ENCODE results near the gene KIAA0232.
"Not testable (repeated sequence)": the region's sequence is repeated elsewhere in the genome, so short reads cannot be mapped to it uniquely, and the experiment has no call there.

Gene KIAA0232

DNA sequence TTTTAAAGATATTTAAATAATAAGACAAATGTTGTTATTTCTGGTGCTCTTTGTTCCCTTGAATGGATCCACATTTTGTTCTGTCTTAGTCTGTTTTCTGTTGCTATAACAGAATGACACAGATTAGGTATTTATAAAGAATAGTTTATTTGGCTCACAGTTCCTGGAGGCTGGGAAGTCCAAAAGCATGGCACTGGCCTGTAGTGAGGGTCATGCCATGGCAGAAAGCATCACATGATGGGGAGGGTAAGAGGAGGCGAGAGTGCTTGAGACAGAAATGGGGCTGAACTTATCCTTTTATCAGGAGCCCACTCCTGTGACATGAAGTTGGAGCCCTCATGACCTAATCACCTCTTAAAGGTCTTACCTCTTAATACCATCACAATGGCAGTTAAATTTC is 38.2 kb downstream of the KIAA0232 start:
- H3K4me3 ChIP-seq, result no peak overlapping the region
- H3K36me3 ChIP-seq (ENCODE audit: insufficient read depth, low read length), result peaks cover 14% of the 10 kb centered on the region; the same call in 1 of the 2 replicates
- no peak overlapping the region for H3K27ac ChIP-seq
- no peak overlapping the region for H3K9ac ChIP-seq (ENCODE audit: insufficient read length)
- DNase-seq (ENCODE audit: low read depth, low spot score), result no peak
- H3K9me3 ChIP-seq (ENCODE audit: low read depth, low read length), result no peaks in the 10 kb centered on the region
- TF ChIP-seq EZH2 (IDR thresholded peaks at IDR 0.05) (no peak), POLR2AphosphoS5 (IDR thresholded peaks at IDR 0.05; ENCODE audit: borderline replicate concordance, low read depth, low read length) (no peak), FOXP2 (optimal IDR thresholded peaks at IDR 0.05; ENCODE audit: control extremely low read depth, extremely low read length, insufficient read depth) (no peak)

DNA sequence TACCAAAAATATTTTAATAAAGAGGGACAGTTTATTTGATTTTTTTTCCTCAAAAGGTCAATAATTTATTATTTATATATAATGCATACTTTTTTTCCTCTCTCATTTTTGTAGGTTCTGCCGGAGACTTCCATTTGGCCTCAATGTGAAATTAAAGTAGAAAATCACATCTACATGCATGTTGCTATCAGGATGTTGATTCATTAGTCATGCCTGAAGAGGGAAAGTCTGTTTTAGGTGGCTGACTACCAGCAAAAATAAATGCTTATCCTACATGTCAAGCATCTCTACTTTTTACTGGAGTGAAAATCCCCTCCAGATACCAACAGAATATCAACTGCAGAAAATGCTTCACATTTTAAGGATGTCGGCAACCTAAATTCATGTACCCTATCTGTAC is 41.5 kb downstream of the KIAA0232 start:
- Histone ChIP-seq H3K36me3 (ENCODE audit: insufficient read depth, low read length) (peaks cover 12% of the 10 kb centered on the region; the same call in 1 of the 2 replicates), H3K4me3 (no peak overlapping the region), H3K9me3 (ENCODE audit: low read depth, low read length) (no peaks in the 10 kb centered on the region), H3K27ac (no peak overlapping the region), H3K9ac (ENCODE audit: insufficient read length) (no peak overlapping the region)
- TF ChIP-seq FOXP2 (optimal IDR thresholded peaks at IDR 0.05; ENCODE audit: control extremely low read depth, extremely low read length, insufficient read depth) (no peak), EZH2 (IDR thresholded peaks at IDR 0.05) (no peak), POLR2AphosphoS5 (IDR thresholded peaks at IDR 0.05; ENCODE audit: borderline replicate concordance, low read depth, low read length) (no peak)
- no peak for DNase-seq (ENCODE audit: low read depth, low spot score)

DNA sequence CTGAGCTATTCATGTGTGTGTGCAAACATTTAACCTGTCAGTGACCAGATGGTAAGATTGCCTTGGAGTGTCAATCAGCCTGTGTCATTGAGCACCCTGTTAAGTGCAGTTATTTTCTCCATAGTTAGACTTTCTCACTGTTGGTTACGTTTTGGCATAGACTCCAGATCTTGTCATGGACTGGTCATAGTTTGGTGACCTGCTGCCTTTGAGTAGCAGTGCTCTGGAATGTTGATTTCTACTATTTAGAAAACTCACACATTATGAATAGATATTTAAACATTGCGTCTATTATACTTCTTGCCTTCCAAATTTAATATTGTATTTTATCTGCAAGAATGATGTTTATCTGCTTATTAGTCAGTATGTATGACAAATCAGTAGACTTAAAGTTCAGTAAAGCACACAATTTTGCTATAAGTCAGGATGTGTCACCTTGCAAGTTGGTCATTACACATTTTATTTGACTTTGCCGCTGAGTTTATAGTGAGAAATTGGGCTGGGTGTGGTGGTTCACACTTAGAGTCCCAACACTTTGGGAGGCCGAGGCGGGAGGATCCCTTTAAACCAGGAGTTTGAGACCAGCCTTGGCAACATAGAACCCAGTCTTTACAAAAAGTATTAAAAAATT is 42.4 kb downstream of the KIAA0232 start:
- no peak overlapping the region for H3K9ac ChIP-seq (ENCODE audit: insufficient read length)
- H3K4me3 ChIP-seq, result no peak overlapping the region
- no peak for DNase-seq (ENCODE audit: low read depth, low spot score)
- H3K27ac ChIP-seq, result no peak overlapping the region
- H3K9me3 ChIP-seq (ENCODE audit: low read depth, low read length), result no peaks in the 10 kb centered on the region
- no peak for TF ChIP-seq EZH2 (IDR thresholded peaks at IDR 0.05)
- TF ChIP-seq POLR2AphosphoS5 (IDR thresholded peaks at IDR 0.05; ENCODE audit: borderline replicate concordance, low read depth, low read length), result no peak
- TF ChIP-seq FOXP2 (optimal IDR thresholded peaks at IDR 0.05; ENCODE audit: control extremely low read depth, extremely low read length, insufficient read depth), result no peak
- peaks cover 15% of the 10 kb centered on the region; the same call in 1 of the 2 replicates for H3K36me3 ChIP-seq (ENCODE audit: insufficient read depth, low read length)

DNA sequence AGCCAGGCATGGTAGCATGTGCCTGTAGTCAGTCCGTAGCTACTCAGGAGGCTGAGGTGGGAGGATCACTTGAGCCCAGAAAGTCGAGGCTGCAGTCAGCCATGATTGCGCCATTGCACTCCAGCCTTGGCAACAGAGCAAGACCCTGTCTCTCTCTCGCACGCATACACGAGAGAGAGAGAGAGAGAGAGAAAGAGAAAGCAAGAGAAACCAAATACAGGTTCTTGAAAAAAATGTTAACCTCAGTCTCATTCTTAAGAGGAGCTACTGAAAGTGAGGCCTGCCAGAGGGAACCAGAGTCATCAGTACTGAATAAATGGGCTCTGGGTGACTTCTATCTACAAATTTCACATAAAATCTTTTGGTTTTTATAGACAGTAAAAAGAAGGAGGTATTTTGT is 42.9 kb downstream of the KIAA0232 start:
- H3K9me3 ChIP-seq (ENCODE audit: low read depth, low read length), result no peaks in the 10 kb centered on the region

DNA sequence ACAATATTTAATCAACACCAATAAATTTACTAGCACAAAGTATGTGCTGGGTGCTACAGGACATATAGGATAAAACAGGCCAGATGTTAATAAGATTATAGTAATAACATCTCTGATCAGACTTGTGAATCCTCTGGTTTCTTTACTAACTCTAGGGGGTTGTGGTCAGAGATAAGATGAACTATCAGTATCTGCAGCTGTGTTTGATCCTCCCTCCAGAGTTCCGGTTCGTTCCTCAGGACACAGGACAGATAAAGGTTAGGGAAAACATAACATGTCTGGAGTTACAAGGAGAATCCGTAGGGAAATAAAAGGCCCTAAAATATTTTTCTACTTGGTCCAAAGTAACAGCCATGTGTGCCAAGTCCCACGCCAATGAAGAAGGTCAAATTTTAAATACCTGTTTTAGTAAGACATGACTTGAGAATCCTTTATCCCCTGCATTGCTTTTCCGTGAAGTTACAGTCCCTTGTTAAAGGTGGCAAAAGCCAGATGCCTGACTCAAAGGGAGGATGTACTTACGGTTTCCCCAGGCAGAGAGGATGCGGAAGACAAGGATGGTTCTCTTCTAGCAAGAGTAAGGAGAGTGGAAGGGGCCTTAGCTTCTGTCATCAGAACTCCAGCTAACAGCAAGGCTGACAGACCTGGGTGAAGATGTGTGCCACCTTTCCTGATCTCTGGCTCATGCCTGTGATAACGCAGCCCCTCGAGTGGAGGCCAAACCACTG is 44.4 kb downstream of the KIAA0232 start:
- H3K36me3 ChIP-seq (ENCODE audit: insufficient read depth, low read length), result peaks cover 15% of the 10 kb centered on the region; the same call in 1 of the 2 replicates
- no peak for DNase-seq (ENCODE audit: low read depth, low spot score)
- TF ChIP-seq EZH2 (IDR thresholded peaks at IDR 0.05) (no peak), POLR2AphosphoS5 (IDR thresholded peaks at IDR 0.05; ENCODE audit: borderline replicate concordance, low read depth, low read length) (no peak), FOXP2 (optimal IDR thresholded peaks at IDR 0.05; ENCODE audit: control extremely low read depth, extremely low read length, insufficient read depth) (no peak)
- H3K4me3 ChIP-seq, result no peak overlapping the region
- H3K9ac ChIP-seq (ENCODE audit: insufficient read length), result no peak overlapping the region
- H3K9me3 ChIP-seq (ENCODE audit: low read depth, low read length), result no peaks in the 10 kb centered on the region
- no peak overlapping the region for H3K27ac ChIP-seq

More for the DNA sequence above, 42.9 kb downstream of the KIAA0232 start:
- no peak for TF ChIP-seq EZH2 (IDR thresholded peaks at IDR 0.05)
- no peak for TF ChIP-seq POLR2AphosphoS5 (IDR thresholded peaks at IDR 0.05; ENCODE audit: borderline replicate concordance, low read depth, low read length)
- TF ChIP-seq FOXP2 (optimal IDR thresholded peaks at IDR 0.05; ENCODE audit: control extremely low read depth, extremely low read length, insufficient read depth), result no peak
- H3K36me3 ChIP-seq (ENCODE audit: insufficient read depth, low read length), result peaks cover 15% of the 10 kb centered on the region; the same call in 1 of the 2 replicates
- no peak overlapping the region for H3K27ac ChIP-seq
- no peak overlapping the region for H3K9ac ChIP-seq (ENCODE audit: insufficient read length)
- no peak overlapping the region for H3K4me3 ChIP-seq
- no peak for DNase-seq (ENCODE audit: low read depth, low spot score)

DNA sequence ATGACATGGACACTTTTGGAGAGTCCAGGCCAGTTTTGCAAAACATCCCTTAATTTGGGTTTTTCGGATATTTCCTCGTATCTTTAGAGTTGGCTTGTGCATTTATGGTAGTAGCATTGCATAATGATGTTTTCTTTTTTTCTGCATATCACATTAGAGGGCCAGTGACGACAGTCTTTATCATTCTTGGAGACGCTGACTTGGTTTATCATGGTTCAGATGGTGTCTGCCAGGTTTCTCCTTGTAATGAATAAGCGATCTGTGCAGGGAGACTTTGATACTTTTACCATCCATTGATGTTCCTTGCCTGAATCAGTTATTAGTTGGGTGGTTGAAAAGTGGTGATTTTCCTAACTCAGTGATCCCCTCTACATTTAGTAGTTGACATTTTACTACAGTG is 46.6 kb downstream of the KIAA0232 start:
- peaks cover 15% of the 10 kb centered on the region; the same call in 1 of the 2 replicates for H3K36me3 ChIP-seq (ENCODE audit: insufficient read depth, low read length)
- TF ChIP-seq POLR2AphosphoS5 (IDR thresholded peaks at IDR 0.05; ENCODE audit: borderline replicate concordance, low read depth, low read length), result no peak
- TF ChIP-seq EZH2 (IDR thresholded peaks at IDR 0.05), result no peak
- TF ChIP-seq FOXP2 (optimal IDR thresholded peaks at IDR 0.05; ENCODE audit: control extremely low read depth, extremely low read length, insufficient read depth), result no peak

DNA sequence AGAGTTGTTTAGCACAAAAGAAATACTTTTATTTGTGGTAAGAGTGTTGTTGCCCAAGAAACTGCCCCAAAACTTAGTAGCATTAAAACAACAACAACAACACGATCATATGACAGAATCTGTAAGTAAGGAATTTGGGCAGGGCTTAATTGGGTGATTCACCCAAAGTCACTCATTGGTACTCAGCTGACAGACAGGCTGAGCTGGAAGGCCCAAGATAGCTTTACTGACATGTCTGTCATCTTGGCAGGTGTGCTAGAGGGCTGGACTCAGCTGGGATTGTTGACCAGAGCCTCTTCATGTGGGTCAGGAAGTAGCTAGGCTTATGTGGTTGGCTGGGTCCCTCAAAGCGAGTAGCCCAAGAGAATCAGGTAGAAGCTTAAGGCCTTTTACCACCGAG is 52.3 kb downstream of the KIAA0232 start:
- no peak for DNase-seq (ENCODE audit: low read depth, low spot score)
- Histone ChIP-seq H3K9me3 (ENCODE audit: low read depth, low read length) (no peaks in the 10 kb centered on the region), H3K9ac (ENCODE audit: insufficient read length) (no peak overlapping the region), H3K36me3 (ENCODE audit: insufficient read depth, low read length) (peaks cover 6% of the 10 kb centered on the region; the same call in 1 of the 2 replicates), H3K4me3 (no peak overlapping the region), H3K27ac (no peak overlapping the region)
- no peak for TF ChIP-seq FOXP2 (optimal IDR thresholded peaks at IDR 0.05; ENCODE audit: control extremely low read depth, extremely low read length, insufficient read depth)
- TF ChIP-seq EZH2 (IDR thresholded peaks at IDR 0.05), result no peak
- no peak for TF ChIP-seq POLR2AphosphoS5 (IDR thresholded peaks at IDR 0.05; ENCODE audit: borderline replicate concordance, low read depth, low read length)

More for the DNA sequence above, 46.6 kb downstream of the KIAA0232 start:
- no peak overlapping the region for H3K9ac ChIP-seq (ENCODE audit: insufficient read length)
- DNase-seq (ENCODE audit: low read depth, low spot score), result no peak
- H3K9me3 ChIP-seq (ENCODE audit: low read depth, low read length), result no peaks in the 10 kb centered on the region
- H3K4me3 ChIP-seq, result no peak overlapping the region
- H3K27ac ChIP-seq, result no peak overlapping the region

DNA sequence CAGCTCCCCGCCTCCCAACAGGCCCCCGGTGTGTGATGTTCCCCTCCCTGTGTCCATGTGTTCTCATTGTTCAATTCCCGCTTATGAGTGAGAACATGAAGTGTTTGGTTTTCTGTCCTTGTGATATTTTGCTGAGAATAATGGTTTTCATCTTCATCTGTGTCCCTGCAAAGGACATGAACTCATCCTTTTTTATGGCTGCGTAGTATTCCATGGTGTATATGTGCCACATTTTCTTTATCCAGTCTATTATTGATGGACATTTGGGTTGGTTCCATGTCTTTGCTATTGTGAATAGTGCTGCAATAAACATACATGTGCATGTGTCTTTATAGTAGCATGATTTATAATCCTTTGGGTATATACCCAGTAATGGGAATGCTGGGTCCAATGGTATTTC is 53.1 kb downstream of the KIAA0232 start:
- not testable (repeated sequence) for H3K9ac ChIP-seq (ENCODE audit: insufficient read length); H3K4me3 ChIP-seq; H3K27ac ChIP-seq; DNase-seq (ENCODE audit: low read depth, low spot score); H3K9me3 ChIP-seq (ENCODE audit: low read depth, low read length); H3K36me3 ChIP-seq (ENCODE audit: insufficient read depth, low read length)

DNA sequence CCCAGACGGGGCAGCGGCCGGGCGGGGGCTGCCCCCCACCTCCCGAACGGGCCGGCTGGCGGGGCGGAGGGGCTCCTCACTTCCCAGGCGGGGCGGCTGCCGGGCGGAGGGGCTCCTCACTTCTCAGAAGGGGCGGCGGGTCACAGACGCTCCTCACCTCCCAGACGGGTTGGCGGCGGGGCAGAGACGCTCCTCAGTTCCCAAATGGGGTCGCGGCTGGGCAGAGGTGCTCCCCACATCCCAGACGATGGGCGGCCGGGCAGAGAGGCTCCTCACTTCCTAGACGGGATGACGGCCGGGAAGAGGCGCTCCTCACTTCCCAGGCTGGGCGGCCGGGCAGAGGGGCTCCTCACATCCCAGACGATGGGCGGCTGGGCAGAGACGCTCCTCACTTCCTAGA is 54.6 kb downstream of the KIAA0232 start:
- not testable (repeated sequence) for H3K4me3 ChIP-seq; H3K9me3 ChIP-seq (ENCODE audit: low read depth, low read length); DNase-seq (ENCODE audit: low read depth, low spot score); H3K9ac ChIP-seq (ENCODE audit: insufficient read length); H3K27ac ChIP-seq; H3K36me3 ChIP-seq (ENCODE audit: insufficient read depth, low read length)
